GM12873 (cell line): Measurements from ENCODE around the gene PTGER2.

Experiments used
- TF ChIP-seq, protein P1 (sequence below): IDR thresholded peaks from 2 replicates; pipeline ENCODE4 v1.5.1; 2012; ENCODE audit warnings: low read depth, mild to moderate bottlenecking, moderate library complexity, low read length, control low read depth; ENCODE audit not compliant: insufficient read depth; ENCODE audit errors: missing control alignments

PTGER2 gene

DNA sequence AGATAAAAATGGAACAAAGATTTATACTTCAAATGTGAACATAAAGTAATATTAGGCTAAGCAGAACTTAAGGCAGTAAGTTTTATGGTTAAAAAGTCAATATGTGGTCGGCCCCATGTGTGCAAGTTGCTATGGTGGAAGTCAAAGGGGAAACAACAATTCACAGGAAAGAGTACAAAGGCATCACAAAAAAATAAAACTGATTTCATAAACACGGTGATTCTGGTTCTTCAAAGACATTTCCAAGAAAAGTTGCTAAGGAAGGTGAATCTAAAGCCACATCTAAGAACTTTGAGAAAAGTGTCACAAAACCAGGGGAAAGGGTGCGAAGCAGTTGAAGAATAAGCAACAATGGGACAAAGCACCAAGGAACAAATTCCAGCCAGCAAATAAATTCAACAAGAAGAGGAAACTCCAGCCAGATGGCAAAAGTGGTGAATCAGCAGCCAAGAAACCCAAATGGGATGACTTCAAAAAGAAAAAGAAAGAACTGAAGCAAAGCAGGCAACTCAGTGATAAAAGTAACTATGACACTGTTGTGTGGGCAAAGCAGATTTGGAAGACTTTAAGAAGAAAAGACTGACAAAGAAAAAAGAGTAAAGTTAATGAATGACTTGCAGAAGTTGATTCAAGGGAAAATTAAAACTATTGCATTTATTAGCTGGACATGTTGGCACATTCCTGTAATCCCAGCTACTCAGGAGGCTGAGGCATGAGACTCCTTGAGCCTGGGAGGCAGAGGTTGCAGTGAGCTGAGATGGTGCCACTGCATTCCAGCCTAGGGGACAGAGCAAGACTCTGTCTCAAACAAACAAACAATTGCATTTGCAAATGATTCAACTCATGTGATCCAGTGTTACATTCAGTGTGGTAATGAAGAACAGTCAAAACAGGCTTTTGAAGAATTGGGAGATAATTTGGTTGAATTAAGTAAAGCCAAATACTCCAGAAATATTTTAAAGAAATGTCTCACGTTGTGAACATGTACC, 27.2 kb upstream of the PTGER2 start:
- TF ChIP-seq, protein P1, sequence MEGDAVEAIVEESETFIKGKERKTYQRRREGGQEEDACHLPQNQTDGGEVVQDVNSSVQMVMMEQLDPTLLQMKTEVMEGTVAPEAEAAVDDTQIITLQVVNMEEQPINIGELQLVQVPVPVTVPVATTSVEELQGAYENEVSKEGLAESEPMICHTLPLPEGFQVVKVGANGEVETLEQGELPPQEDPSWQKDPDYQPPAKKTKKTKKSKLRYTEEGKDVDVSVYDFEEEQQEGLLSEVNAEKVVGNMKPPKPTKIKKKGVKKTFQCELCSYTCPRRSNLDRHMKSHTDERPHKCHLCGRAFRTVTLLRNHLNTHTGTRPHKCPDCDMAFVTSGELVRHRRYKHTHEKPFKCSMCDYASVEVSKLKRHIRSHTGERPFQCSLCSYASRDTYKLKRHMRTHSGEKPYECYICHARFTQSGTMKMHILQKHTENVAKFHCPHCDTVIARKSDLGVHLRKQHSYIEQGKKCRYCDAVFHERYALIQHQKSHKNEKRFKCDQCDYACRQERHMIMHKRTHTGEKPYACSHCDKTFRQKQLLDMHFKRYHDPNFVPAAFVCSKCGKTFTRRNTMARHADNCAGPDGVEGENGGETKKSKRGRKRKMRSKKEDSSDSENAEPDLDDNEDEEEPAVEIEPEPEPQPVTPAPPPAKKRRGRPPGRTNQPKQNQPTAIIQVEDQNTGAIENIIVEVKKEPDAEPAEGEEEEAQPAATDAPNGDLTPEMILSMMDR: no peak

DNA sequence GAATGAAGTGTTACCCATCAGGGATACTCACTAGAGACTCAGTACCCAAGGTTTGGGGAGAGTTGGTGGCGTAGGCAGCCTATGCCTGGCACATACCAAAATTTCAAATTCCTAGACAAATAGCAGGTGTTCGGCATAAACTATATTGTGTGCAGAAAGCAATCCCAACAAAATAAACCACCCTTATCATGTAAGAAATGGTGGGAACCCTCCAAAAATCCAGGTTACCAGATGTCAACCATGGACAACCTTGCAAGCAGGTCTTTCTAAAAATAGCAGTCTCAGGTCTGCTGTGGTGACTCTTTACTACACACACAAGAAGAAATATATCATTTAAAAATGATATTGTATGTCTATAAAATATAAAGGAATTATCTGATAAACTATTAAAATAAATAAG, 17.7 kb upstream of the PTGER2 start:
- TF ChIP-seq, protein P1: no peak

DNA sequence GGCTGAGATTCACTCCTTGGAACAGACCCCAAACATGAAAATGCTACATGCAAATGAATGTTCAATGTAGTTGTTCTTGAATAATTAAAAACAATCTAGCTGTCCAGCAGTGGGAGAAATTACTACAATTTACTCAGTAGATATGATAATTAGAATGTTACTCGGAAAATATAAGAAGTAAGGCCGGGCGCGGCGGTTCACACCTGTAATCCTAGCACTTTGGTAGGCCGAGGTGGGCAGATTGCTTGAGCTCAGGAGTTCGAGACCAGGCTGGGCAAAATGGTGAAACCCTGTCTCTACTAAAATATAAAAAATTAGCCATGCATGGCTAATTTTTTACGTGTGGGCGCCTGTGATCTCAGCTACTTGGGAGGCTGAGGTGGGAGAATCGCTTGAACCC, 15.3 kb upstream of the PTGER2 start:
- TF ChIP-seq, protein P1: no peak

DNA sequence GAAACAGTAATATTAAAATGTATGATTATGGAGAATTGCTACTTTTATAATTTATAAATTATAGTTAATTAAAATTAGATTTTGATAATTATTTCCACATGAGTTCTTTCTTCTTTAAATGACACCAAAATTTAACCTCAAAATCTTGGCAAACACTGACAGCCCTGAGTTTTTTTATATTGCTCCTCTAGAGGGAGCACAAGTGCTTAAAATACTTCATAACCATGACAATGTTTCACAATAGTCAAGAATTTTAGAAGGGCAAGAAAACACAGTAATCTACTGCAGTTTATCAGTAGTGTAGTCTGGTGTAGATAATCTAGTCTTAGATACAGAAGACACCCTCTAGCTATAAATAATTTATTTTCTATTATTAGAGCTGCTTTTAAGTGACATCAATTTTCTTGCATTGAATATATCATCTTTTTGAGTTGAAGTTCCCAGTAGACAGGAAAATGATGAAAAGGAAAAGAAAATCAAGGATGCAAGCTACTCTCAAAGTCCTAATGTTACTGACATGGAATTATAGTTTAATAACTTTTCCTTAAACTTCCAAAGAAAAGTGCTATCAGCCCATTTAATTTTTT, 14.3 kb upstream of the PTGER2 start:
- TF ChIP-seq, protein P1: peak; percentile 51

DNA sequence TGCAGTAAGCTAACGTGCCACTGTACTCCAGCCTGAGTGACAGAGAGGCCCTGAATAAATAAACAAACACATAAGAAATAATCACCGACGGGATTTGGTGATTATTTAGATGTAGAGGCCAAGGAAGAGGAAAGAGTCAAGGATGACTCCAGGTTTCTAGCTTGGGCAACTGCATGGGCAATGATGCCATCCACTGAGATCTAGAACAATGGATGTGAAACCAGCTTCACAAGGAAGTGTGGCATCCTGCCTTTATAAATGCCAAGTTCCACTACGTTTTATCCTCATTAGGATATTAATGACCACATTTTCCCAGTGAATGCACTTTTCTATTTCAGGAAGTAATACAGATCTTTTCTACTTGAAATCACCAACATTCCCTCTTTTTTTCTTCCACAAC, 10.9 kb upstream of the PTGER2 start:
- TF ChIP-seq, protein P1: no peak

DNA sequence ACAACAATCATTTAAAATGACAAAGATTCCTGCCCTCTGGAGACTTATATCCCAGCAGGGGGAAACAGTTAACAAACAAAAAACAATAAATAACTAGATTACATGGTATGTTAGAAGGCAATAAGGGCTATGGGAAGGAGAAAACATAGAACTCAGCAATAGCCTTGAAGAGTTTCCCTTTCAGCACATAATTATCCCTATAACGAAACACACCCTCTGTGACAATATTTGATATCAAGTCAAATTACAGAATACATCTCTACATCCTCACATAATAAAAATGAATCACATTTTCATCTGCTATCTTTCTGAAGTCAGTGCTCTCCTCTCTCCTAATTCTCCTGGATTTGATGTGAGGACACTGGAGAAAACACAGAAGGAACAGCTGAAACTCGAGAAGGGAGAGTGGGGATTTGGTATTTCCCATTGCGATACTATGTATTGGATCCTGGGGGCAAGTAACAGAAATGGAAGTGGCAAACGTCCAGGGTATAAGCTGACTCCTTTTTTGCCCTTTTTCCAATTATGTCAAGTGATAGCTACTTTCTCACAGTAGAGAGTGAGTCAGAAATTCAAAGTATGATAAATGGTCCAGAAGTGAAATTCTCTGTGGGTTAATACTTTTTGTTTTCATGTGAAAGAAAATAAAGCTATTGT, 9.7 kb upstream of the PTGER2 start:
- TF ChIP-seq, protein P1: no peak

DNA sequence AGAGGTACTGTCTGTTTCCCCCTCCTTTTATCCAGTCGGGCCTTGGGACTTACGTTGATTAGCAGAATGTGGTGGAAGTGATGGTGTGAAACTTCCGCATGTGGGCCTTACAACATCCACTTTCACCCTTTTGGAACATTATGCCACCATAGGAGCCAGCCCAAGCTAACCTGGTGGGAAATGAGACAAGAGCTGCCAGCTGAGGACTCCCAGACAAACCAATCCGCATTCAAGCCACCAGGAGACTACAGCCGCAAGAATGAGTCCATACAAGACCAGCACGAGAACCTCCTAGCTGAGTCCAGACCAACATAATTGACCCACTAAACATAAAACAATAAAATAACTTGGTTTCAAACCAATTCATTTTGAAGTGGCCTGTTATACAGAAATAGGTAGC, 9.1 kb upstream of the PTGER2 start:
- TF ChIP-seq, protein P1: no peak
